ENCODE measurements around the gene ETV6. TPM values are rescaled to one million over a fixed set of nuclear protein-coding genes. Genes with fewer than 3 reads are reported as not detected.

The ETV6 gene
- polyA plus RNA-seq, 2 of the 4 experiments (the other 2 are of a cell fraction): 4.0 to 7.0 TPM

DNA sequence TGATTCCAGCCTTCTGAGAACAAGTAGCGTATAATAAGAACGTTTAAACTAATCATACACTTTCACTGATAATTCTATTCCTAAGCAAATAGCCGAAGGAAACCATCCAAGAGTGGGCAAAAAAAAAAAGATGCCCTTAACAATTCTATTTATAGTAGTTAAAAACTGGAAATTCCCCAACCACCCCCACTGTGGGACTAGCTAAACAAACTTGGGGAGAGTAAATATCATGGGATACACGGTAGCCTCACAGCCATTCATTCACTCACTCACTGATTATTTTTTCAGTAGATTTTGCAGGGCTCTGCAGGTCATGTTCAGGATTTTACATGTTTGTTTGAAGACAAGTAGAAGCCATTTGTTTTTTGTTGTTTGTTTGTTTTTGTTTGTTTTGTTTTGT lies 197.0 kb downstream of the ETV6 start:
- Histone ChIP-seq H3K27ac (no peak overlapping the region), H3K9me3 (no peaks in the 10 kb centered on the region), H3K4me1 (no peaks in the 10 kb centered on the region), H3K4me2 (no peak overlapping the region), H3K4me3 (no peak overlapping the region)
- 71% methylated on average over 4 of the region's 4 CpGs for WGBS (ENCODE audit: missing lambda C conversion rate)
- TF ChIP-seq EHMT2 (IDR thresholded peaks at IDR 0.05; ENCODE audit: low read depth) (no peak), MAX (IDR thresholded peaks at IDR 0.05) (no peak), KDM1A (IDR thresholded peaks at IDR 0.05; ENCODE audit: low read depth) (no peak), FOSL2 (IDR thresholded peaks at IDR 0.05) (no peak), FOSL2 (CRISPR knock-in tag; IDR thresholded peaks at IDR 0.05) (no peak), RFX5 (IDR thresholded peaks at IDR 0.05) (no peak), SMC3 (IDR thresholded peaks at IDR 0.05) (no peak), MYC (IDR thresholded peaks at IDR 0.05; ENCODE audit: borderline replicate concordance, low read length) (no peak), POLR2AphosphoS2 (conservative IDR thresholded peaks at IDR 0.05; ENCODE audit: low read length) (no peak), POLR2A (IDR thresholded peaks at IDR 0.05; ENCODE audit: low read length) (no peak), HOXB5 (CRISPR knock-in tag; IDR thresholded peaks at IDR 0.05) (no peak), CHD4 (IDR thresholded peaks at IDR 0.05; ENCODE audit: borderline replicate concordance) (no peak), FOSB (CRISPR knock-in tag; IDR thresholded peaks at IDR 0.05) (no peak), MAZ (IDR thresholded peaks at IDR 0.05; ENCODE audit: borderline replicate concordance, low read depth, low read length) (no peak)
- TF ChIP-seq, protein P1, sequence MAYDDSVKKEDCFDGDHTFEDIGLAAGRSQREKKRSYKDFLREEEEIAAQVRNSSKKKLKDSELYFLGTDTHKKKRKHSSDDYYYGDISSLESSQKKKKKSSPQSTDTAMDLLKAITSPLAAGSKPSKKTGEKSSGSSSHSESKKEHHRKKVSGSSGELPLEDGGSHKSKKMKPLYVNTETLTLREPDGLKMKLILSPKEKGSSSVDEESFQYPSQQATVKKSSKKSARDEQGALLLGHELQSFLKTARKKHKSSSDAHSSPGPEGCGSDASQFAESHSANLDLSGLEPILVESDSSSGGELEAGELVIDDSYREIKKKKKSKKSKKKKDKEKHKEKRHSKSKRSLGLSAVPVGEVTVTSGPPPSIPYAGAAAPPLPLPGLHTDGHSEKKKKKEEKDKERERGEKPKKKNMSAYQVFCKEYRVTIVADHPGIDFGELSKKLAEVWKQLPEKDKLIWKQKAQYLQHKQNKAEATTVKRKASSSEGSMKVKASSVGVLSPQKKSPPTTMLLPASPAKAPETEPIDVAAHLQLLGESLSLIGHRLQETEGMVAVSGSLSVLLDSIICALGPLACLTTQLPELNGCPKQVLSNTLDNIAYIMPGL (CRISPR knock-in tag; IDR thresholded peaks at IDR 0.05; ENCODE audit: borderline replicate concordance): no peak
- TF ChIP-seq, protein P2, sequence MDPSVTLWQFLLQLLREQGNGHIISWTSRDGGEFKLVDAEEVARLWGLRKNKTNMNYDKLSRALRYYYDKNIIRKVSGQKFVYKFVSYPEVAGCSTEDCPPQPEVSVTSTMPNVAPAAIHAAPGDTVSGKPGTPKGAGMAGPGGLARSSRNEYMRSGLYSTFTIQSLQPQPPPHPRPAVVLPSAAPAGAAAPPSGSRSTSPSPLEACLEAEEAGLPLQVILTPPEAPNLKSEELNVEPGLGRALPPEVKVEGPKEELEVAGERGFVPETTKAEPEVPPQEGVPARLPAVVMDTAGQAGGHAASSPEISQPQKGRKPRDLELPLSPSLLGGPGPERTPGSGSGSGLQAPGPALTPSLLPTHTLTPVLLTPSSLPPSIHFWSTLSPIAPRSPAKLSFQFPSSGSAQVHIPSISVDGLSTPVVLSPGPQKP (IDR thresholded peaks at IDR 0.05; ENCODE audit: low read depth, low read length): no peak
- POLR2A ChIA-PET: no interaction called here
- CTCF ChIA-PET: no interaction called here
- ATAC-seq (no peak), FAIRE-seq (no peak), DNase-seq (ENCODE audit: low read depth in 1 of 2, low spot score in 1 of 2) (no peak)

DNA sequence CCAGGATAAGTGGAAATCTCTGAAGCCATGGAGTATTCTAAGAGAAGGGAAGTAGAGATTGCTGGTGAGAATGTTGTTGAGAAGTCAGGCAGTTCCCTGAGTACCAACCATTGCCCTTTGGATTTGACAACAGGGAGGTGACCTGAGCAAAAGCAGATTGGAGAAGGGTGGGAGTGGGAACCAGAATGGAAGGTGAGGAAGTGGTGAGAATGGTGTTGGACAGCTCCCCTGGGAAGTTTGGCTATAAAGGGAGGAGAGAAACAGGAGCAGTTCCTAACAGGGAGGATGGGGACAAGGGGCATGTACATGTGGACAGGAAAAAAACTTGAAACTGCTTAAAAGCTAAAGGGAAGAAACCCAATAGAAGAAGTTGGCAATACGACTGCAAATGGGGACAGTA lies 198.1 kb downstream of the ETV6 start:
- H3K4me1 ChIP-seq: no peaks in the 10 kb centered on the region
- no peak for DNase-seq (ENCODE audit: low read depth in 1 of 2, low spot score in 1 of 2)
- TF ChIP-seq ATOH8 (CRISPR knock-in tag; IDR thresholded peaks at IDR 0.05; ENCODE audit: low read depth): no peak
- no peak for TF ChIP-seq FOXS1 (CRISPR knock-in tag; IDR thresholded peaks at IDR 0.05)
- TF ChIP-seq, protein P1 (CRISPR knock-in tag; IDR thresholded peaks at IDR 0.05; ENCODE audit: borderline replicate concordance): no peak
- no peak for FAIRE-seq
- H3K9me3 ChIP-seq: no peaks in the 10 kb centered on the region
- H3K4me3 ChIP-seq: no peak overlapping the region
- WGBS (ENCODE audit: missing lambda C conversion rate): 93% methylated on average over 1 of the region's 1 CpG
- H3K27ac ChIP-seq: no peak overlapping the region
- H3K4me2 ChIP-seq: no peak overlapping the region
- POLR2A ChIA-PET: no interaction called here
- CTCF ChIA-PET: no interaction called here
- no peak for ATAC-seq

All from A549 (cell line).